H1 (cell line): ENCODE data around the gene MPP2. TPM values are rescaled to one million over a fixed set of nuclear protein-coding genes. Genes with fewer than 3 reads are reported as not detected.

Experiments
- CTCF ChIA-PET: fragments of 300-600 bp; sonication (Branson Sonifier 250); formaldehyde crosslinking; loops from one replicate; lab custom pipeline; 2021; ENCODE audit not compliant: partially characterized antibody; lab: Charles Lee
- POLR2A ChIA-PET: fragments of 300-600 bp; sonication (Branson Sonifier 250); formaldehyde crosslinking; loops from one replicate; lab custom pipeline; 2021; ENCODE audit warnings: inconsistent platforms; ENCODE audit not compliant: partially characterized antibody; lab: Charles Lee
- DNase-seq, 2 experiments: peaks; one replicate each; pipeline versions ENCODE4 v3.0.0 to v3.0.0-alpha.2; 2010 to 2022; ENCODE audit warnings: low spot score in 2 of 2, low read depth in 1 of 2, mixed read lengths in 1 of 2
- FAIRE-seq: peaks from 2 replicates; lab custom pipeline; 2011; peaks lifted over from hg19 to GRCh38; lab: Jason Lieb, UNC
- H2AFZ ChIP-seq: 2 replicates; pipeline ENCODE4 v1.8.1; 2012; ENCODE audit warnings: low read length, inconsistent platforms
- H2AK5ac ChIP-seq: 2 replicates; pipeline ENCODE4 v1.6.1; 2013; ENCODE audit warnings: low read depth, low read length
- H2BK120ac ChIP-seq: replicated peaks from 2 replicates; pipeline ENCODE3; 2013; ENCODE audit warnings: low read depth, low read length, inconsistent platforms
- H2BK12ac ChIP-seq: 2 replicates; pipeline ENCODE4 v1.6.1; 2013; ENCODE audit warnings: low read depth, low read length
- H2BK15ac ChIP-seq: 2 replicates; pipeline ENCODE4 v1.6.1; 2013; ENCODE audit warnings: low read length
- H2BK20ac ChIP-seq: 2 replicates; pipeline ENCODE4 v1.6.1; 2013; ENCODE audit warnings: low read length
- H2BK5ac ChIP-seq: 2 replicates; pipeline ENCODE4 v1.6.1; 2013; ENCODE audit warnings: low read depth, low read length
- H3K14ac ChIP-seq: 2 replicates; pipeline ENCODE4 v1.6.1; 2013; ENCODE audit warnings: inconsistent platforms; ENCODE audit not compliant: insufficient read length
- H3K18ac ChIP-seq: 2 replicates; pipeline ENCODE4 v1.6.1; 2013; ENCODE audit warnings: low read length; ENCODE audit errors: extremely low read depth
- H3K23ac ChIP-seq: 2 replicates; pipeline ENCODE4 v1.6.1; 2013; ENCODE audit warnings: inconsistent platforms; ENCODE audit not compliant: insufficient read length
- H3K23me2 ChIP-seq: 2 replicates; pipeline ENCODE4 v1.6.1; 2013; ENCODE audit warnings: low read depth, low read length
- H3K27ac ChIP-seq: 2 replicates; pipeline ENCODE4 v1.6.1; 2011; ENCODE audit warnings: low read depth, low read length, inconsistent platforms
- H3K27me3 ChIP-seq, 4 experiments: replicated peaks in 1 of 4; 1 replicate in 1 of 4; 2 replicates in 3 of 4; pipeline versions ENCODE4 v1.6.1 to v1.8.1; 2011 to 2013; ENCODE audit warnings: low read length in 3 of 4, mild to moderate bottlenecking in 3 of 4, inconsistent platforms in 2 of 4, mixed read lengths in 2 of 4, moderate library complexity in 1 of 4; ENCODE audit not compliant: control insufficient read depth in 3 of 4, insufficient read depth in 3 of 4; ENCODE audit errors: extremely low read depth in 1 of 4
- H3K36me3 ChIP-seq, 4 experiments: 2 replicates each; pipeline versions ENCODE4 v1.6.1 to v1.8.1; 2011 to 2013; ENCODE audit warnings: mild to moderate bottlenecking in 4 of 4, low read length in 3 of 4, moderate library complexity in 2 of 4, control low read depth in 1 of 4, inconsistent platforms in 1 of 4; ENCODE audit not compliant: insufficient read depth in 4 of 4, control insufficient read depth in 2 of 4
- H3K4ac ChIP-seq: replicated peaks from 2 replicates; pipeline ENCODE3; 2013; ENCODE audit warnings: low read length, low read depth, mixed read lengths, inconsistent platforms; ENCODE audit not compliant: insufficient read length
- H3K4me1 ChIP-seq, 4 experiments: replicated peaks in 1 of 4; 1 replicate in 1 of 4; 2 replicates in 3 of 4; pipeline versions ENCODE4 v1.6.1 to v1.8.1; 2011 to 2013; ENCODE audit warnings: low read length in 3 of 4, inconsistent platforms in 2 of 4, mixed read lengths in 1 of 4; ENCODE audit not compliant: insufficient read depth in 4 of 4, control insufficient read depth in 3 of 4
- H3K4me2 ChIP-seq, 2 experiments: 2 replicates each; pipeline versions ENCODE4 v1.6.1 to v1.8.1; 2011 to 2013; ENCODE audit warnings: low read depth in 2 of 2, low read length in 2 of 2, control low read depth in 1 of 2, inconsistent platforms in 1 of 2, mild to moderate bottlenecking in 1 of 2; ENCODE audit not compliant: insufficient read depth in 1 of 2
- H3K4me3 ChIP-seq, 4 experiments: fragments of 200-600, 300-600 bp in 1 of 4; sonication (generic), shearing (Covaris generic), sonication (Bioruptor Twin) in 1 of 4; 2 replicates each; pipeline versions ENCODE4 v1.5.1 to v1.8.1; 2011 to 2016; ENCODE audit warnings: low read length in 4 of 4, low read depth in 3 of 4, control low read depth in 2 of 4, inconsistent platforms in 2 of 4, mild to moderate bottlenecking in 2 of 4, mixed read lengths in 1 of 4, moderate library complexity in 1 of 4; ENCODE audit not compliant: insufficient read depth in 2 of 4; ENCODE audit errors: extremely low read depth in 1 of 4
- H3K56ac ChIP-seq: replicated peaks from 2 replicates; pipeline ENCODE3; 2013; ENCODE audit warnings: low read depth, mild to moderate bottlenecking, mixed read lengths, low read length, inconsistent platforms; ENCODE audit not compliant: insufficient read length
- H3K79me1 ChIP-seq: 2 replicates; pipeline ENCODE4 v1.6.1; 2013; ENCODE audit warnings: low read depth, low read length, control low read depth
- H3K79me2 ChIP-seq, 2 experiments: 2 replicates each; pipeline versions ENCODE4 v1.6.1 to v1.8.1; 2012 to 2013; ENCODE audit warnings: low read length in 2 of 2, mild to moderate bottlenecking in 2 of 2, inconsistent platforms in 1 of 2; ENCODE audit not compliant: insufficient read depth in 2 of 2, control insufficient read depth in 1 of 2
- H3K9ac ChIP-seq, 4 experiments: replicated peaks in 1 of 4; 1 replicate in 1 of 4; 2 replicates in 3 of 4; pipeline versions ENCODE4 v1.6.1 to v1.8.1; 2011 to 2013; ENCODE audit warnings: low read depth in 3 of 4, low read length in 3 of 4, control low read depth in 2 of 4, mild to moderate bottlenecking in 2 of 4, moderate library complexity in 2 of 4, inconsistent platforms in 1 of 4; ENCODE audit errors: extremely low read depth in 1 of 4
- H3K9me3 ChIP-seq, 2 experiments: 2 replicates each; pipeline versions ENCODE4 v1.6.1 to v1.8.1; 2012 to 2013; ENCODE audit warnings: mild to moderate bottlenecking in 2 of 2, moderate library complexity in 2 of 2, control low read depth in 1 of 2, inconsistent platforms in 1 of 2, low read depth in 1 of 2, low read length in 1 of 2, mixed read lengths in 1 of 2; ENCODE audit not compliant: insufficient read depth in 2 of 2
- H4K20me1 ChIP-seq, 2 experiments: replicated peaks in 1 of 2; 2 replicates each; pipeline versions ENCODE3 to v1.8.1; 2011 to 2013; ENCODE audit warnings: inconsistent platforms in 2 of 2, low read length in 2 of 2, mild to moderate bottlenecking in 1 of 2; ENCODE audit not compliant: insufficient read depth in 2 of 2, control insufficient read depth in 1 of 2
- H4K5ac ChIP-seq: 2 replicates; pipeline ENCODE4 v1.6.1; 2013; ENCODE audit warnings: low read length, low read depth, mixed read lengths, inconsistent platforms; ENCODE audit not compliant: insufficient read length
- H4K8ac ChIP-seq: 2 replicates; pipeline ENCODE4 v1.8.0; 2013; ENCODE audit warnings: mild to moderate bottlenecking, moderate library complexity, low read length, inconsistent platforms; ENCODE audit not compliant: insufficient read depth; ENCODE audit errors: extremely low read depth
- H4K91ac ChIP-seq: replicated peaks from 2 replicates; pipeline ENCODE3; 2013; ENCODE audit warnings: low read length, mixed read lengths, inconsistent platforms; ENCODE audit not compliant: insufficient read length
- CREB1 ChIP-seq: IDR thresholded peaks from 2 replicates; pipeline ENCODE4 v1.6.1; 2012; ENCODE audit warnings: inconsistent platforms
- CTCF ChIP-seq, 3 experiments: IDR thresholded peaks; 1 replicate in 2 of 3; 2 replicates in 1 of 3; pipeline versions ENCODE4 v1.5.1 to v1.6.1; 2011; ENCODE audit warnings: low read length in 3 of 3, mild to moderate bottlenecking in 3 of 3, inconsistent platforms in 2 of 3, low read depth in 1 of 3, moderate library complexity in 1 of 3; ENCODE audit not compliant: insufficient read depth in 1 of 3; ENCODE audit errors: control extremely low read depth in 1 of 3
- RAD21 ChIP-seq, 2 experiments: IDR thresholded peaks in 1 of 2; conservative IDR thresholded peaks in 1 of 2; 2 replicates each; pipeline ENCODE4 v1.6.1; 2011; ENCODE audit warnings: low read depth in 2 of 2, low read length in 2 of 2, improper control_type of control experiment in 1 of 2, inconsistent platforms in 1 of 2, mild to moderate bottlenecking in 1 of 2, moderate library complexity in 1 of 2
- WGBS, 2 experiments: shearing (Covaris generic) in 1 of 2; methylation state at CpG; one replicate each; pipeline versions ENCODE4 v1.1.6 to v1.1.7; 2013 to 2015; ENCODE audit warnings: low lambda C conversion rate in 2 of 2, mixed read lengths in 2 of 2, inconsistent platforms in 1 of 2, low coverage in 1 of 2, missing lambda C conversion rate in 1 of 2; ENCODE audit not compliant: insufficient replicate concordance in 2 of 2, insufficient coverage in 1 of 2, insufficient read length in 1 of 2; ENCODE audit errors: extremely low coverage in 1 of 2, missing lambda C conversion rate in 1 of 2; 5-methylcytosine and 5-hydroxymethylcytosine counted together
- polyA plus RNA-seq, 7 experiments: library from polyadenylated mRNA; depleted of rRNA in 3 of 7; stranded (reverse) in 5 of 7; unstranded in 2 of 7; fragments of >200 nt in 5 of 7; fragments of 200-250 nt in 2 of 7; gene quantifications; 1 replicate in 5 of 7; 2 replicates in 1 of 7; 4 replicates in 1 of 7; pipeline versions ENCODE4 v1.2.1 to v1.2.3, GENCODE V29; 2011 to 2013; ENCODE audit warnings: missing spikeins in 2 of 7, mixed read lengths in 2 of 7
- total RNA-seq: library from RNA; stranded (reverse); fragmentation: NEBNext Ultra II Directional; extraction: Animal tissue kit (Norgen Biotek cat#: 25700); gene quantifications from 2 replicates; pipeline ENCODE4 v1.2.1, GENCODE V29; 2021

Gene MPP2
- total and polyA plus RNA-seq, 2 of the 8 experiments (the other 6 are each of a cell fraction or from before 2014, with no cell fraction given) = 30.9 to 34.1 TPM

GRCh38 chr17:43949781-43950180, 42.4 kb upstream of the MPP2 start:
- Histone ChIP-seq H2BK120ac (no peak overlapping the region), H3K18ac (no peak overlapping the region), H3K14ac (no peak overlapping the region), H3K36me3 (no peaks in the 10 kb centered on the region), H4K8ac (no peak overlapping the region)
- TF ChIP-seq CTCF (IDR thresholded peaks at IDR 0.05; ENCODE audit: control extremely low read depth in 1 of 3, insufficient read depth in 1 of 3, low read depth in 1 of 3, low read length in 3 of 3) = peak in 2 of 3 experiments; percentile 3 to 25; a peak in 1 of 4 replicates
- 0 out of 4 replicates have a peak, but pooled peaks of 1 of the 2 experiments have one; percentile 1 for TF ChIP-seq RAD21 (IDR thresholded peaks at IDR 0.05 in 1 of 2, conservative IDR thresholded peaks at IDR 0.05 in 1 of 2; ENCODE audit: low read depth in 2 of 2, low read length in 2 of 2)
- TF ChIP-seq CREB1 = no peak
- TF ChIP-seq, all 59 proteins: peak for 2
- no peaks in the 10 kb centered on the region for H3K79me2 ChIP-seq
- no peak overlapping the region for H3K56ac ChIP-seq
- H2BK12ac ChIP-seq = no peak overlapping the region
- ChIA-PET CTCF (interaction anchor here (0.6 to 10.5 kb wide), 14 partner anchors 9 to 1448 kb away, joined by 3 to 106 read pairs (median 4); partner anchors contain the start of gene CD300LG), POLR2A (interaction anchor here (0.8 to 1.5 kb wide), 4 partner anchors 12 to 241 kb away, joined by 3 read pairs; no protein-coding TSS in a partner anchor)
- H4K20me1 ChIP-seq = no peaks in the 10 kb centered on the region
- no peak overlapping the region for H3K4ac ChIP-seq
- peaks cover 2 to 25% (median 18%) of the 10 kb centered on the region in 4 experiments; a peak in 6 of 7 replicates for H3K27me3 ChIP-seq
- 0 out of 2 replicates have a peak overlapping the region, but pooled peaks have one; percentile 40 for H2BK15ac ChIP-seq
- 72% methylated on average over 4 of the region's 4 CpGs; no CpG with 5 or more reads in 1 of the 2 experiments for WGBS, 2 experiments
- H3K79me1 ChIP-seq = no peaks in the 10 kb centered on the region
- no peak for FAIRE-seq
- no peak overlapping the region for H2BK5ac ChIP-seq
- H3K9ac ChIP-seq = no peak overlapping the region
- H2AFZ ChIP-seq = no peak overlapping the region
- DNase-seq = no peak
- peaks cover 5 to 15% (median 12%) of the 10 kb centered on the region in 4 experiments for H3K4me1 ChIP-seq
- no peak overlapping the region for H3K4me2 ChIP-seq
- no peak overlapping the region for H3K4me3 ChIP-seq
- no peak overlapping the region for H3K27ac ChIP-seq
- H3K9me3 ChIP-seq = no peaks in the 10 kb centered on the region
- no peak overlapping the region for H4K5ac ChIP-seq
- H3K23me2 ChIP-seq = peaks cover 16% of the 10 kb centered on the region
- no peak overlapping the region for H3K23ac ChIP-seq
- H4K91ac ChIP-seq = no peak overlapping the region
- H2BK20ac ChIP-seq = no peak overlapping the region
- H2AK5ac ChIP-seq = no peak overlapping the region
